Measurements from ENCODE around the gene CNFN.
"Not testable (repeated sequence)": the region's sequence is repeated elsewhere in the genome, so short reads cannot be mapped to it uniquely, and the experiment has no call there.

CNFN gene

GRCh38 chr19:42348211-42348610 lies 41.9 kb downstream of the CNFN start:
- no peak for FAIRE-seq

- FAIRE-seq: no peak
Measured at GRCh38 chr19:42345191-42345812, 44.8 kb downstream of the CNFN start.

GRCh38 chr19:42344336-42344893 lies 45.7 kb downstream of the CNFN start:
- no peak for FAIRE-seq

GRCh38 chr19:42343344-42344110 lies 46.6 kb downstream of the CNFN start:
- no peak for FAIRE-seq

GRCh38 chr19:42339922-42340321 lies 50.2 kb downstream of the CNFN start:
- not testable (repeated sequence) for FAIRE-seq

- FAIRE-seq: not testable (repeated sequence)
Measured at GRCh38 chr19:42339126-42339860, 50.8 kb downstream of the CNFN start.

Data from A204.1 (cell line).